K562 (cell line): ENCODE results near the gene IL10. TPM values are rescaled to one million over a fixed set of nuclear protein-coding genes. Genes with fewer than 3 reads are reported as not detected.

ENCODE experiments used
- ATAC-seq: fragments of 200-7000 bp; cut with Tn5 transposase; 3 replicates; pipeline ENCODE4 v1.9.1; 2020; ENCODE audit warnings: moderate library complexity
- BruUV-seq: library from RNA; stranded (reverse); fragments of 400-500 nt; replicated peaks from 2 replicates; lab custom pipeline; 2021; lab: Mats Ljungman, UMichigan
- CTCF ChIA-PET: fragments of 300-600 bp; formaldehyde crosslinking; extraction: SDS; loops from one replicate; lab custom pipeline; 2021; ENCODE audit warnings: low intra/inter-chr PET ratio; lab: Yijun Ruan, JAX
- POLR2A ChIA-PET: fragments of 300-600, 350-650 bp; sonication (Branson Sonifier 250); formaldehyde crosslinking; extraction: SDS; loops from one replicate; lab custom pipeline; 2021; ENCODE audit warnings: antibody characterized with exemption, inconsistent platforms; lab: Yijun Ruan, JAX
- DNase-seq, 4 experiments: peaks; one replicate each; pipeline versions ENCODE4 v3.0.0 to v3.0.0-alpha.2; 2011 to 2018; ENCODE audit warnings: low spot score in 3 of 4, mixed read lengths in 3 of 4; ENCODE audit errors: extremely low read depth in 1 of 4
- FAIRE-seq: peaks from 2 replicates; lab custom pipeline; 2011; peaks lifted over from hg19 to GRCh38; lab: Jason Lieb, UNC
- H2AFZ ChIP-seq: 2 replicates; pipeline ENCODE4 v1.6.0; 2011; ENCODE audit warnings: low read depth, low read length, control low read depth, inconsistent platforms
- H3K27ac ChIP-seq: fragments of 200-600 bp; 3 replicates; pipeline ENCODE4 v1.8.0; 2011; ENCODE audit warnings: low read depth, mild to moderate bottlenecking, control low read depth, inconsistent platforms, low read length, moderate library complexity, mixed read lengths; ENCODE audit errors: extremely low read depth
- H3K27me3 ChIP-seq, 2 experiments: fragments of 300-600 bp in 1 of 2; 2 replicates in 1 of 2; 3 replicates in 1 of 2; pipeline versions ENCODE4 v1.6.0 to v1.8.0; 2011; ENCODE audit warnings: inconsistent platforms in 2 of 2, low read length in 2 of 2, mild to moderate bottlenecking in 1 of 2, mixed read lengths in 1 of 2, moderate library complexity in 1 of 2; ENCODE audit not compliant: control insufficient read depth in 2 of 2, insufficient read depth in 2 of 2
- H3K36me3 ChIP-seq: fragments of 300-600 bp; 3 replicates; pipeline ENCODE4 v1.8.0; 2011; ENCODE audit warnings: mild to moderate bottlenecking, low read length, inconsistent platforms; ENCODE audit not compliant: control insufficient read depth, insufficient read depth
- H3K4me1 ChIP-seq, 2 experiments: fragments of 200-600 bp in 1 of 2; replicated peaks in 1 of 2; 2 replicates in 1 of 2; 3 replicates in 1 of 2; pipeline versions ENCODE4 v1.5.1 to v1.8.0; 2011; ENCODE audit warnings: inconsistent platforms in 2 of 2, low read length in 2 of 2, mild to moderate bottlenecking in 1 of 2, mixed read lengths in 1 of 2, moderate library complexity in 1 of 2; ENCODE audit not compliant: control insufficient read depth in 2 of 2, insufficient read depth in 2 of 2
- H3K4me2 ChIP-seq: 2 replicates; pipeline ENCODE4 v1.6.1; 2011; ENCODE audit warnings: low read length, control low read depth, inconsistent platforms, mixed read lengths; ENCODE audit not compliant: insufficient read depth
- H3K4me3 ChIP-seq: fragments of 200-600 bp; sonication (generic), shearing (Covaris generic); 2 replicates; pipeline ENCODE4 v1.5.1; 2016; ENCODE audit warnings: control low read depth, inconsistent platforms
- H3K79me2 ChIP-seq: fragments of 200-600 bp; 3 replicates; pipeline ENCODE4 v1.8.0; 2011; ENCODE audit warnings: low read length, inconsistent platforms; ENCODE audit not compliant: control insufficient read depth, insufficient read depth
- H3K9ac ChIP-seq, 2 experiments: 2 replicates each; pipeline versions ENCODE4 v1.6.0 to v1.6.1; 2011; ENCODE audit warnings: low read depth in 2 of 2, low read length in 2 of 2, control low read depth in 1 of 2, inconsistent platforms in 1 of 2, mild to moderate bottlenecking in 1 of 2, mixed read lengths in 1 of 2; ENCODE audit not compliant: insufficient read depth in 1 of 2
- H3K9me1 ChIP-seq: one replicate; pipeline ENCODE4 v1.6.0; 2011; ENCODE audit warnings: inconsistent platforms, mild to moderate bottlenecking, low read length, moderate library complexity; ENCODE audit not compliant: control insufficient read depth, insufficient read depth
- H3K9me3 ChIP-seq: replicated peaks from 2 replicates; pipeline ENCODE4 v1.5.1; 2011; ENCODE audit warnings: low read depth, low read length, inconsistent platforms; ENCODE audit not compliant: control insufficient read depth, insufficient read depth
- H4K20me1 ChIP-seq: replicated peaks from 2 replicates; pipeline ENCODE4 v1.6.1; 2011; ENCODE audit warnings: low read length, inconsistent platforms, mixed read lengths; ENCODE audit not compliant: control insufficient read depth, insufficient read depth
- ATF1 ChIP-seq, 2 experiments: fragments of 450-650 bp in 1 of 2; IDR thresholded peaks; 2 replicates each; pipeline ENCODE4 v1.6.1; 2016; ENCODE audit warnings: missing compliant biosample characterization in 1 of 2, missing genetic modification characterization in 1 of 2
- GTF2A2 ChIP-seq: IDR thresholded peaks from 2 replicates; pipeline ENCODE4 v1.6.1; 2016; ENCODE audit warnings: mild to moderate bottlenecking, missing genetic modification characterization, missing compliant biosample characterization
- RBBP5 ChIP-seq: fragments of 200-600 bp; sonication (generic); IDR thresholded peaks from 2 replicates; pipeline ENCODE4 v1.6.1; 2012; ENCODE audit warnings: borderline replicate concordance, mild to moderate bottlenecking, low read length, control low read depth, inconsistent platforms; ENCODE audit not compliant: insufficient read depth, poor library complexity, severe bottlenecking
- WHSC1 ChIP-seq: IDR thresholded peaks from one replicate; pipeline ENCODE4 v1.6.1; 2012; ENCODE audit warnings: low read length, control low read depth, inconsistent platforms
- WGBS: fragments of 100-300 bp; shearing (Covaris generic); methylation state at CpG from one replicate; pipeline ENCODE4 v1.1.6; 2016; ENCODE audit warnings: low coverage, mixed read lengths; ENCODE audit not compliant: insufficient coverage; ENCODE audit errors: missing lambda C conversion rate; 5-methylcytosine and 5-hydroxymethylcytosine counted together
- in situ Hi-C: fragments of 300-500 bp; cut with MboI; formaldehyde crosslinking; loops from 4 replicates; pipeline ENCODE4 v1.15.0; 2018; ENCODE audit warnings: inconsistent platforms, mixed read lengths
- intact Hi-C: fragments of 100-400 bp; cut with micrococcal nuclease; formaldehyde crosslinking; loops from 2 replicates; pipeline ENCODE4 v1.14.2; 2022
- polyA plus RNA-seq, 8 experiments: library from polyadenylated mRNA; depleted of rRNA in 4 of 8; stranded (reverse) in 5 of 8; unstranded in 3 of 8; fragments of >200 nt; fragmentation: Nextera tagmentation in 2 of 8; fragmentation: Illumina TruSeq in 1 of 8; extraction: Ambion mirVana in 2 of 8; extraction: Trizol in 1 of 8; gene quantifications; 2 replicates each; pipeline versions ENCODE4 v1.2.1 to v1.2.3, GENCODE V29; 2011 to 2014; ENCODE audit warnings: inconsistent platforms in 1 of 8, missing spikeins in 1 of 8
- total RNA-seq, 7 experiments: library from RNA; depleted of rRNA in 6 of 7; stranded (reverse); fragments of >200 nt in 6 of 7; fragmentation: Illumina TruSeq in 2 of 7; extraction: Trizol in 2 of 7; gene quantifications; 2 replicates each; pipeline versions ENCODE4 v1.2.1 to v1.2.3, GENCODE V29; 2011 to 2021; ENCODE audit warnings: low replicate concordance in 1 of 7
- TF ChIP-seq, protein P1 (sequence below): fragments of 450-650 bp; IDR thresholded peaks from 2 replicates; pipeline ENCODE4 v1.6.1; 2016; ENCODE audit warnings: low read depth

IL10 gene
- total and polyA plus RNA-seq, 9 of the 15 experiments (the other 6 are each of a cell fraction or from before 2014, with no cell fraction given), result 0.29 TPM; not detected in 8

DNA sequence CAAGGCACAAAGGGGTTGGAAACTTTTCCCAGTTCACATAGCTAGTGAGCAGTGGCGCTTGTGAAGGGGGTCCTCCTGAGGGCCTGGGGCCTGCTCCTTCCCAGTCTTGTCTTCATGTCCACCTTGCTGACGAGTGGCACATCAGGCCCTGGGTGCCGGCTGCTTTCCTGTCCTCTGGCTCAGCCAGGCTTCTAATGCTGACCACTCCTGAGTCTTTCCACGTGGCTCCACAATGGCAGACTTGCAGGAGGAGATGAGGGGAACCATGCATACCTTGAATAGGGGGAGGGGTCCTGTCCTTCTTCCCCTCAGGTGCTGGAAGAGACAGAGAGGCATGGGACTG lies 48.9 kb downstream of the IL10 start:
- ATAC-seq (no peak), FAIRE-seq (no peak), DNase-seq (no peak)
- peaks cover 35% of the 10 kb centered on the region for H4K20me1 ChIP-seq
- H3K27ac ChIP-seq, result no peak overlapping the region
- intact Hi-C loops, result no loop called here
- in situ Hi-C loops, result no loop called here
- H3K27me3 ChIP-seq, result no peaks in the 10 kb centered on the region
- peaks cover 72% of the 10 kb centered on the region for H3K79me2 ChIP-seq
- peaks cover 15% of the 10 kb centered on the region for H3K9me1 ChIP-seq
- 62% methylated on average over 4 of the region's 4 CpGs for WGBS
- H3K9ac ChIP-seq, result 0 out of 4 replicates have a peak overlapping the region, but pooled peaks of 1 of the 2 experiments have one; percentile 16
- no peak overlapping the region for H3K4me3 ChIP-seq
- H3K4me2 ChIP-seq, result no peak overlapping the region
- TF ChIP-seq WHSC1, result no peak
- TF ChIP-seq RBBP5, result no peak
- TF ChIP-seq ATF1 (CRISPR knock-in tag; IDR thresholded peaks at IDR 0.05), result no peak
- TF ChIP-seq ATF1 (tag; IDR thresholded peaks at IDR 0.05), result no peak
- TF ChIP-seq, protein P1, sequence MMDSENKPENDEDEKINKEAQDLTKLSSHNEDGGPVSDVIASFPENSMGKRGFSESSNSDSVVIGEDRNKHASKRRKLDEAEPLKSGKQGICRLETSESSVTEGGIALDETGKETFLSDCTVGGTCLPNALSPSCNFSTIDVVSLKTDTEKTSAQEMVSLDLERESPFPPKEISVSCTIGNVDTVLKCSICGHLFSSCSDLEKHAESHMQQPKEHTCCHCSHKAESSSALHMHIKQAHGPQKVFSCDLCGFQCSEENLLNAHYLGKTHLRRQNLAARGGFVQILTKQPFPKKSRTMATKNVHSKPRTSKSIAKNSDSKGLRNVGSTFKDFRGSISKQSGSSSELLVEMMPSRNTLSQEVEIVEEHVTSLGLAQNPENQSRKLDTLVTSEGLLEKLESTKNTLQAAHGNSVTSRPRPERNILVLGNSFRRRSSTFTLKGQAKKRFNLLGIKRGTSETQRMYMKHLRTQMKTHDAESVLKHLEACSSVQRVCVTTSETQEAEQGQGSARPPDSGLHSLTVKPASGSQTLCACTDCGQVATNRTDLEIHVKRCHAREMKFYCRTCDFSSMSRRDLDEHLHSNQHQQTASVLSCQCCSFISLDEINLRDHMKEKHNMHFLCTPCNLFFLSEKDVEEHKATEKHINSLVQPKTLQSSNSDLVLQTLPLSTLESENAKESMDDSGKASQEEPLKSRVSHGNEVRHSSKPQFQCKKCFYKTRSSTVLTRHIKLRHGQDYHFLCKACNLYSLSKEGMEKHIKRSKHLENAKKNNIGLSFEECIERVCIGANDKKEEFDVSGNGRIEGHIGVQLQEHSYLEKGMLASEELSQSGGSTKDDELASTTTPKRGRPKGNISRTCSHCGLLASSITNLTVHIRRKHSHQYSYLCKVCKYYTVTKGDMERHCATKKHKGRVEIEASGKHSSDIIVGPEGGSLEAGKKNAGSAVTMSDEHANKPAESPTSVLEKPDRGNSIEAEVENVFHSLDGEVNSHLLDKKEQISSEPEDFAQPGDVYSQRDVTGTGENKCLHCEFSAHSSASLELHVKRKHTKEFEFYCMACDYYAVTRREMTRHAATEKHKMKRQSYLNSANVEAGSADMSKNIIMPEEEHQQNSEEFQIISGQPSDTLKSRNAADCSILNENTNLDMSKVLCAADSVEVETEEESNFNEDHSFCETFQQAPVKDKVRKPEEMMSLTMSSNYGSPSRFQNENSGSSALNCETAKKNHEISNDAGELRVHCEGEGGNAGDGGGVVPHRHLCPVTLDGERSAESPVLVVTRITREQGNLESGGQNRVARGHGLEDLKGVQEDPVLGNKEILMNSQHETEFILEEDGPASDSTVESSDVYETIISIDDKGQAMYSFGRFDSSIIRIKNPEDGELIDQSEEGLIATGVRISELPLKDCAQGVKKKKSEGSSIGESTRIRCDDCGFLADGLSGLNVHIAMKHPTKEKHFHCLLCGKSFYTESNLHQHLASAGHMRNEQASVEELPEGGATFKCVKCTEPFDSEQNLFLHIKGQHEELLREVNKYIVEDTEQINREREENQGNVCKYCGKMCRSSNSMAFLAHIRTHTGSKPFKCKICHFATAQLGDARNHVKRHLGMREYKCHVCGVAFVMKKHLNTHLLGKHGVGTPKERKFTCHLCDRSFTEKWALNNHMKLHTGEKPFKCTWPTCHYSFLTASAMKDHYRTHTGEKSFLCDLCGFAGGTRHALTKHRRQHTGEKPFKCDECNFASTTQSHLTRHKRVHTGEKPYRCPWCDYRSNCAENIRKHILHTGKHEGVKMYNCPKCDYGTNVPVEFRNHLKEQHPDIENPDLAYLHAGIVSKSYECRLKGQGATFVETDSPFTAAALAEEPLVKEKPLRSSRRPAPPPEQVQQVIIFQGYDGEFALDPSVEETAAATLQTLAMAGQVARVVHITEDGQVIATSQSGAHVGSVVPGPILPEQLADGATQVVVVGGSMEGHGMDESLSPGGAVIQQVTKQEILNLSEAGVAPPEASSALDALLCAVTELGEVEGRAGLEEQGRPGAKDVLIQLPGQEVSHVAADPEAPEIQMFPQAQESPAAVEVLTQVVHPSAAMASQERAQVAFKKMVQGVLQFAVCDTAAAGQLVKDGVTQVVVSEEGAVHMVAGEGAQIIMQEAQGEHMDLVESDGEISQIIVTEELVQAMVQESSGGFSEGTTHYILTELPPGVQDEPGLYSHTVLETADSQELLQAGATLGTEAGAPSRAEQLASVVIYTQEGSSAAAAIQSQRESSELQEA, result no peak
- no peak for TF ChIP-seq GTF2A2 (tag)
- ChIA-PET POLR2A (interaction anchor here (0.6 to 1.1 kb wide), 2 partner anchors 36 to 232 kb away, joined by 3 read pairs; no protein-coding TSS in a partner anchor), CTCF (interaction anchor here (0.5 to 1.0 kb wide), 2 partner anchors 10 to 191 kb away, joined by 3 read pairs; no protein-coding TSS in a partner anchor)
- no TSS peak for BruUV-seq
- no peaks in the 10 kb centered on the region for H3K9me3 ChIP-seq
- peaks cover 20 to 33% of the 10 kb centered on the region in 2 experiments for H3K4me1 ChIP-seq
- H2AFZ ChIP-seq, result no peak overlapping the region
- no peaks in the 10 kb centered on the region; the same call in 2 of the 3 replicates for H3K36me3 ChIP-seq
